Glutamatergic neuron (in vitro differentiated cells): ENCODE data around the gene NRIP2. TPM values are rescaled to one million over a fixed set of nuclear protein-coding genes. Genes with fewer than 3 reads are reported as not detected.

Source experiments
- DNase-seq: peaks from one replicate; pipeline ENCODE4 v3.0.0; 2022
- H3K27ac Mint-ChIP-seq: one replicate; pipeline ENCODE4 v1.8.0; 2020; ENCODE audit warnings: mild to moderate bottlenecking, mixed read lengths, inconsistent platforms; ENCODE audit not compliant: unreplicated experiment
- H3K27me3 Mint-ChIP-seq: one replicate; pipeline ENCODE4 v1.8.0; 2020; ENCODE audit warnings: mild to moderate bottlenecking, moderate library complexity, mixed read lengths, inconsistent platforms; ENCODE audit not compliant: unreplicated experiment
- H3K36me3 Mint-ChIP-seq: one replicate; pipeline ENCODE4 v1.8.0; 2020; ENCODE audit warnings: mild to moderate bottlenecking, mixed read lengths, inconsistent platforms; ENCODE audit not compliant: unreplicated experiment
- H3K4me1 Mint-ChIP-seq: one replicate; pipeline ENCODE4 v1.8.0; 2020; ENCODE audit warnings: mild to moderate bottlenecking, low read depth, mixed read lengths, inconsistent platforms; ENCODE audit not compliant: unreplicated experiment
- H3K4me3 Mint-ChIP-seq: one replicate; pipeline ENCODE4 v1.8.0; 2020; ENCODE audit warnings: mild to moderate bottlenecking, mixed read lengths, inconsistent platforms; ENCODE audit not compliant: unreplicated experiment
- H3K9me3 Mint-ChIP-seq: one replicate; pipeline ENCODE4 v1.8.0; 2020; ENCODE audit warnings: mild to moderate bottlenecking, moderate library complexity, mixed read lengths, inconsistent platforms; ENCODE audit not compliant: unreplicated experiment
- total RNA-seq: library from RNA; stranded (reverse); fragmentation: NEBNext Ultra II Directional; extraction: Animal tissue kit (Norgen Biotek cat#: 25700); gene quantifications from one replicate; pipeline ENCODE4 v1.2.1, GENCODE V29; 2021; ENCODE audit not compliant: unreplicated experiment
- TF ChIP-seq, protein P1 (sequence below): fragments of 200-600 bp; sonication (generic); IDR thresholded peaks from one replicate; pipeline ENCODE4 v1.5.0; 2021; ENCODE audit not compliant: partially characterized antibody, unreplicated experiment

The NRIP2 gene
- total RNA-seq, 1 donor from 2014 or later = not detected

DNA sequence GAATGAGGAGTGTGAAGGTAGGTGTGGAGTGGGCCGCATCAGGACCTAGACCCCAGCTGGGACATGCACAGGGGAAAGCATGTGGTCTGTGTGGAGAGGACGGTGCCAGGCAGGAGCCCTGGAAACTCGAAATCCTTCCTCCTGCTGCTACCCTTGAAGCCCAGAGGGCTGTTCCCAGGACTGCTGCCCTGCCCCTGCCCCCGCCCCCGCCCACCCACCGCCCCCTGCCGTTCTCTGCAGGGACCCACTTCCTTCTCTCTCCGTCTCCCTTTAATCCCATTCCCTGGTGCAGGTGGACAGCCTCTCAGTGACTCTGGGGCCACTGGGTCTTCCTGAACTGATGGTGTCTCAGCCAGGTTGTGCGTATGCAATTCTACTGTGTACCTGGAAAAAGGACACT lies 14.4 kb downstream of the NRIP2 start:
- H3K4me3 Mint-ChIP-seq = no peak overlapping the region
- no peak overlapping the region for H3K27ac Mint-ChIP-seq
- H3K27me3 Mint-ChIP-seq = peaks cover 2% of the 10 kb centered on the region
- TF ChIP-seq, protein P1, sequence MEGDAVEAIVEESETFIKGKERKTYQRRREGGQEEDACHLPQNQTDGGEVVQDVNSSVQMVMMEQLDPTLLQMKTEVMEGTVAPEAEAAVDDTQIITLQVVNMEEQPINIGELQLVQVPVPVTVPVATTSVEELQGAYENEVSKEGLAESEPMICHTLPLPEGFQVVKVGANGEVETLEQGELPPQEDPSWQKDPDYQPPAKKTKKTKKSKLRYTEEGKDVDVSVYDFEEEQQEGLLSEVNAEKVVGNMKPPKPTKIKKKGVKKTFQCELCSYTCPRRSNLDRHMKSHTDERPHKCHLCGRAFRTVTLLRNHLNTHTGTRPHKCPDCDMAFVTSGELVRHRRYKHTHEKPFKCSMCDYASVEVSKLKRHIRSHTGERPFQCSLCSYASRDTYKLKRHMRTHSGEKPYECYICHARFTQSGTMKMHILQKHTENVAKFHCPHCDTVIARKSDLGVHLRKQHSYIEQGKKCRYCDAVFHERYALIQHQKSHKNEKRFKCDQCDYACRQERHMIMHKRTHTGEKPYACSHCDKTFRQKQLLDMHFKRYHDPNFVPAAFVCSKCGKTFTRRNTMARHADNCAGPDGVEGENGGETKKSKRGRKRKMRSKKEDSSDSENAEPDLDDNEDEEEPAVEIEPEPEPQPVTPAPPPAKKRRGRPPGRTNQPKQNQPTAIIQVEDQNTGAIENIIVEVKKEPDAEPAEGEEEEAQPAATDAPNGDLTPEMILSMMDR = no peak
- peaks cover 3% of the 10 kb centered on the region for H3K36me3 Mint-ChIP-seq
- H3K9me3 Mint-ChIP-seq = no peaks in the 10 kb centered on the region
- DNase-seq = no peak
- H3K4me1 Mint-ChIP-seq = no peaks in the 10 kb centered on the region

DNA sequence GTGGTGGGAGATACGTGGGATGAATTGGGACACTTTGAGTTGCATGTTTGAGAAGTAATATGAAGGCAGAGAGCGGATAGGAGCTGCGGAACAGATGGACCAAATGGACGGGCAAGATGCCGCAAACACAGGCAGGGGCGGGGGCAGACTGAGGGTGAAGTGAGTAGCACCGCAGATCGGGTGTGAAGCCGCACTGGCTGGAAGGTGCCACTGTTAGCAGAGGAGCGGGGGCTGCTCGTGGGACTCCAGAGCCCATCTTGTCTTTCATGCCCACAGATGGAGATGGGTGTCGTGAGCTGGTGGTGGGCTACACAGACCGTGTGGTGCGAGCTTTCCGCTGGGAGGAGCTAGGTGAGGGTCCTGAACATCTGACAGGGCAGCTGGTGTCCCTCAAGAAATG lies 15.0 kb downstream of the NRIP2 start:
- peaks cover 2% of the 10 kb centered on the region for H3K27me3 Mint-ChIP-seq
- H3K4me1 Mint-ChIP-seq = no peaks in the 10 kb centered on the region
- H3K27ac Mint-ChIP-seq = no peak overlapping the region
- H3K4me3 Mint-ChIP-seq = no peak overlapping the region
- H3K9me3 Mint-ChIP-seq = no peaks in the 10 kb centered on the region
- peaks cover 3% of the 10 kb centered on the region for H3K36me3 Mint-ChIP-seq
- TF ChIP-seq, protein P1 = no peak
- DNase-seq = no peak

DNA sequence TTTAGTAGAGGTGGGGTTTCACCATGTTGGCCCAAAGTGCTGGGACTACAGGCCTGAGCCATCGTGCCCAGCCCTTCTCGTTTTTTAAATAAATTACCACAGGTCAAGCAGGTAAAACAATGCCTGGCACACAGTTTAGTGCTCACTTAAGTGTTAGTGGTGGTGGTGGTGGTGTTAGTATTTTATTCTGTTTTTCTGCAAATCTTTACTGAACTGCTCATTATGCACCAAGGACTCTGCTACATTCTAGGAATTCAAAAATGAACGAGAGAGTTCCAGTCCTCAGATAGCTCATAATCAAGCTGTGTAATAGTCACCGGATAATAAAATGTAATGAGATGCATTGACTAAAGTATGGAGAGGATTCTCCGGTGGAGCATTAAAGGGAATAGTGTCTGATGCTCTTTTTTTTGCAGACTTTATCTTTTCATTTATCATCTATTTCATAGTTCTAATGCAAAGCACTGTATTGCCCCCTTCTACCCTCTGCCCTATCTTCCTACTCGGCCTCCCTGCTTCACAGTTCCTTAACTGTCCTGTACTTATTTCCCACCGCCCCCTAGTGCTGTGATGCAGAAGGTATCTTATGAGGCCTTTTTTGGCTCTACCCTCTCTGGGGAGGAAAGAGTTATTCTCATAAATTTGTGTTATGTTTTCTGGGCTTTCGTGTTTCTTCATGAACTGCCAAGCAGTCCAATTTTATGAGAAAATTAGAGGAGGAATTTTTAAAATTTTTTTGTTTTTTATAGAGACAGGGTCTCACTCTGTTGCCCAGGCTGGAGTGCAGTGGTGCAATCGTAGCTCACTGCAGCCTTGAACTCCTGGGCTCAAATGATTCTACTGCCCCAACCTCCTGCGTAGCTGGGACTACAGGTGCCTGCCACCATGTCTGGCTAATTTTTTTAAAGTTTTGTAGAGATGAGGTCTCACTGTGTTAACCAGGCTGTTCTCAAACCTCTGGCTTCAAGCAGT lies 21.3 kb downstream of the NRIP2 start:
- peaks cover 7% of the 10 kb centered on the region for H3K9me3 Mint-ChIP-seq
- peak overlapping the region; percentile 100 for H3K4me3 Mint-ChIP-seq
- peak overlapping the region; percentile 100 for H3K27ac Mint-ChIP-seq
- peaks cover 14% of the 10 kb centered on the region for H3K4me1 Mint-ChIP-seq
- TF ChIP-seq, protein P1 = peak; percentile 73
- H3K36me3 Mint-ChIP-seq = no peaks in the 10 kb centered on the region
- peaks cover 13% of the 10 kb centered on the region for H3K27me3 Mint-ChIP-seq
- DNase-seq = peak; percentile 53

DNA sequence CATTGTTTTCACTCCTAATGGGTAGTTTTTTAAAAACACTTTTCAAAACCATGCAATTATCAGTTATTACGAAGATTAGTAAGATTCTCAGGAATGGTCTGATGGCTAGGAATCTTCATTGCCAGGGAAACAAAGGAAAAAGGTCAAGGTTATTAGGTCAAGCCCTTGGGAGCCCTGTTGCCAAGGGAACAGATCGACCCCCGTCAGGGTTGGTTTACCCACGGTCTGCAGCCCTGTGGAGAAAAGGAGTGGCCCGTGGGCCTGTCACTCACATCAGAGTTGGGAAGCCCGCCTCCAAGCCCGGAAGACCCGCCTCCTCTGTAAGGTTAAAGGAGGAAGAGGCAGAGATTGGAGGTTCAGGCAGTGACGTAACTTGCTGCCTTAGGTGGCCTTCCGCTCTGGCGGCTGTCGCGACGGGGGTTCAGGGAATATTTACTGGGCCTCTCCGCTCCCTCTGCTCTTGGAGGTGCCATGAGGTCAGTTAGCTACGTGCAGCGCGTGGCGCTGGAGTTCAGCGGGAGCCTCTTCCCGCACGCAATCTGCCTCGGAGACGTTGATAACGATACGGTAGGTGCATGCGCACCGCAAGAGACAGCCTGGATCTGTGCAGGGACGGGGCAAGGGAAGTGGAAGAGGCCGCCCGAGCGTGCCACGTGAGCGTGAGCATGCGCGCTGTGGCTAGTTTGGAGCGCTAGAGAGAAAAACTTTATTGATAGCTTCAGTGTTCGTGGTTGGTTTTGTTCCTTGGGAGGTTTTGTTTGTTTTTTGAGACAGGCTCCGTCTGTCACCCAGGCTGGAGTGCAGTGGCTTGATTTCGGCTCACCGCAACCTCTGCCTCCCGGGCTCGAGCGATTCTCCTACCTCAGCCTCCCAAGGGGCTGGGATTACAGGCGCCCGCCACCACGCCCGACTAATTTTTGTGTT lies 22.3 kb downstream of the NRIP2 start, which contains the start of gene ITFG2:
ITFG2 (plus strand) TSS at position 379 of the 924 bp plus-strand sequence; CDS start at position 472, 93 bp downstream.
- Mint-ChIP-seq H3K36me3 (no peaks in the 10 kb centered on the region), H3K27me3 (peaks cover 13% of the 10 kb centered on the region), H3K4me3 (peak within 1 kb of the TSS; percentile 100), H3K4me1 (peaks cover 14% of the 10 kb centered on the region), H3K9me3 (peaks cover 7% of the 10 kb centered on the region), H3K27ac (peak within 1 kb of the TSS; percentile 100)
- TF ChIP-seq, protein P1 = no peak
- peak; percentile 97 for DNase-seq
